ENCODE data around the gene ATM.
"Not testable (repeated sequence)": the region's sequence is repeated elsewhere in the genome, so short reads cannot be mapped to it uniquely, and the experiment has no call there.

Gene ATM

GRCh38 chr11:108417551-108417950, 194.7 kb downstream of the ATM start:
- H3K79me2 ChIP-seq (ENCODE audit: insufficient read depth, low read length); H4K20me1 ChIP-seq (ENCODE audit: insufficient read depth, low read length); H3K4me2 ChIP-seq (ENCODE audit: insufficient read depth, low read length); H3K9me3 ChIP-seq (ENCODE audit: insufficient read depth, low read length, severe bottlenecking); H3K36me3 ChIP-seq (ENCODE audit: insufficient read depth, low read length); H3K27ac ChIP-seq (ENCODE audit: low read length); H2AFZ ChIP-seq (ENCODE audit: low read depth, low read length); H3K27me3 ChIP-seq (ENCODE audit: insufficient read depth, low read length, poor library complexity); ATAC-seq (ENCODE audit: insufficient read depth, low read depth); H3K9ac ChIP-seq (ENCODE audit: low read depth, low read length); H3K4me1 ChIP-seq (ENCODE audit: insufficient read depth, low read length); H3K4me3 ChIP-seq (ENCODE audit: low read depth in 1 of 2, low read length in 2 of 2): not testable (repeated sequence)
- peak; percentile 9 for DNase-seq
- peak; percentile 31 for TF ChIP-seq CTCF (IDR thresholded peaks at IDR 0.05; ENCODE audit: borderline replicate concordance, extremely low read depth, low read length, poor library complexity, severe bottlenecking)

Measured in DND-41 (cell line).